ENCODE data around the gene PDE4B.

GRCh38 chr1:65990161-65990560 lies 197.5 kb downstream of the PDE4B start:
- no peak for TF ChIP-seq EZH2phosphoT487 (IDR thresholded peaks at IDR 0.05; ENCODE audit: borderline replicate concordance, low read length)
- TF ChIP-seq CTCF (conservative IDR thresholded peaks at IDR 0.05; ENCODE audit: low read depth, low read length), result no peak
- TF ChIP-seq EZH2 (IDR thresholded peaks at IDR 0.05; ENCODE audit: low read length, unreplicated experiment), result no peak

Data from PC-3 (cell line).